GM12874 (cell line): ENCODE data around the gene TP53TG3.
"Not testable (repeated sequence)": the region's sequence is repeated elsewhere in the genome, so short reads cannot be mapped to it uniquely, and the experiment has no call there.

ENCODE experiments used
- TF ChIP-seq, protein P1 (sequence below): IDR thresholded peaks from 2 replicates; pipeline ENCODE4 v1.5.1; 2011; ENCODE audit warnings: low read depth, mild to moderate bottlenecking, control low read depth, low read length, moderate library complexity; ENCODE audit not compliant: insufficient read depth

The TP53TG3 gene, protein sequence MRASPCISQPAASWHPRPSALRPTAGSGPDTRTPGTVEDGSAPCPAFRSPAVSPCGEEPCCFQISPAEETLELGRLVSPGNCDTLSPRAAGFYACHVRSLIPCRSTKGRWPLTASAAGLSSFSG

DNA sequence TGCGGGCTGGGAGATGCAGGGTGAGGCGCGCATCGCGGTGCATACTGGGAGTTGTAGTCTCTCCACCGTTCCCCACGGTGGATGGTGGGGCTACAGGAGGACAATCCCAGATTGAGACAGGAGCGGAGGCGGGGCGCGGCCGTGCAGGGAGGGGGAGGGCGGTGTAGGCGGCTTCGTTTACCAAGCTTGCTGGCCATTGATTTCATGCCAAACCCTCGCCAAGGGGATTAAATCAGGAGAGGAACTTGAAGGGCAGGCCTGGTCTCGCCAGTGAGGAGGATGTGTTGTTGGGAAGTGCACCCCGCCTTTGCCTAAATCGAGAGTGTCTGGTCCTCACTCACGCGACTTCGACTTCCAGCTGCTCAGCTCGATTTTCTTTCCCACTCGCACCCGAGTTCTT is at the start of gene TP53TG3:
TSS of gene TP53TG3 (minus strand) at position 101 of the 400 bp plus-strand sequence. CDS start at position 33, 68 bp downstream.
- TF ChIP-seq, protein P1, sequence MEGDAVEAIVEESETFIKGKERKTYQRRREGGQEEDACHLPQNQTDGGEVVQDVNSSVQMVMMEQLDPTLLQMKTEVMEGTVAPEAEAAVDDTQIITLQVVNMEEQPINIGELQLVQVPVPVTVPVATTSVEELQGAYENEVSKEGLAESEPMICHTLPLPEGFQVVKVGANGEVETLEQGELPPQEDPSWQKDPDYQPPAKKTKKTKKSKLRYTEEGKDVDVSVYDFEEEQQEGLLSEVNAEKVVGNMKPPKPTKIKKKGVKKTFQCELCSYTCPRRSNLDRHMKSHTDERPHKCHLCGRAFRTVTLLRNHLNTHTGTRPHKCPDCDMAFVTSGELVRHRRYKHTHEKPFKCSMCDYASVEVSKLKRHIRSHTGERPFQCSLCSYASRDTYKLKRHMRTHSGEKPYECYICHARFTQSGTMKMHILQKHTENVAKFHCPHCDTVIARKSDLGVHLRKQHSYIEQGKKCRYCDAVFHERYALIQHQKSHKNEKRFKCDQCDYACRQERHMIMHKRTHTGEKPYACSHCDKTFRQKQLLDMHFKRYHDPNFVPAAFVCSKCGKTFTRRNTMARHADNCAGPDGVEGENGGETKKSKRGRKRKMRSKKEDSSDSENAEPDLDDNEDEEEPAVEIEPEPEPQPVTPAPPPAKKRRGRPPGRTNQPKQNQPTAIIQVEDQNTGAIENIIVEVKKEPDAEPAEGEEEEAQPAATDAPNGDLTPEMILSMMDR, result not testable (repeated sequence)
